Endothelial cell of umbilical vein (primary cell): Measurements from ENCODE around the gene GALNT3.

ENCODE experiments used
- EZH2 ChIP-seq: IDR thresholded peaks from 2 replicates; pipeline ENCODE4 v1.6.1; 2012; ENCODE audit warnings: borderline replicate concordance, low read depth, mild to moderate bottlenecking, moderate library complexity, low read length, inconsistent platforms; ENCODE audit not compliant: severe bottlenecking
- FOS ChIP-seq: IDR thresholded peaks from 2 replicates; pipeline ENCODE4 v1.6.1; 2011; ENCODE audit warnings: mild to moderate bottlenecking, low read length, moderate library complexity, borderline replicate concordance; ENCODE audit not compliant: insufficient read depth
- POLR2A ChIP-seq: IDR thresholded peaks from 2 replicates; pipeline ENCODE4 v1.6.1; 2012; ENCODE audit warnings: low read depth, mild to moderate bottlenecking, control low read depth, low read length
- POLR2AphosphoS5 ChIP-seq: IDR thresholded peaks from 2 replicates; pipeline ENCODE4 v1.6.1; 2012; ENCODE audit warnings: low read depth, mild to moderate bottlenecking, control low read depth, low read length, moderate library complexity; ENCODE audit not compliant: insufficient read depth
- TF ChIP-seq, protein P1 (sequence below), 2 donors: IDR thresholded peaks; 1 replicate in 1 of 2; 2 replicates in 1 of 2; pipeline ENCODE4 v1.5.1; 2011; ENCODE audit warnings: low read length in 2 of 2, mild to moderate bottlenecking in 2 of 2, moderate library complexity in 2 of 2, control low read depth in 1 of 2, inconsistent platforms in 1 of 2, low read depth in 1 of 2; ENCODE audit not compliant: insufficient read depth in 1 of 2; ENCODE audit errors: extremely low read depth in 1 of 2

DNA sequence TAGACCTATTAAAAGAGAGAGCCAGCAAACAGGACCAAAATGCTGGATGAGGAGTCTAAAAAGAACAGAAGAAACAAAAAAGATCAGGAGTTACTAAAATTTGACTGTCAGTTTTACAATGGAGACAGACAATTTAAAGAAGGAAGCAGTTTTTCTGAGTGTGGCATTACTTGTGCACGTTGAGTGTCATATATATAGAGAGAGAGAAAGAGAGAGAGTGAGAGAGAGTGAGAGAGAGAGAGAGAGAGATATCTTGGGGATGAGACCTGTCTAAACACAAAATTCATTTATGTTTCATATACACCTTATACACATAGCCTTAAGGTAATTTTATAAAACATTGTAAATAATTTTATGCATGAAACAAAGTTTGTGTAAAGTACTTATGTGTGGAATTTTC lies 2.1 kb upstream of the GALNT3 start:
- no peak for TF ChIP-seq POLR2AphosphoS5
- TF ChIP-seq POLR2A = no peak
- TF ChIP-seq, protein P1, sequence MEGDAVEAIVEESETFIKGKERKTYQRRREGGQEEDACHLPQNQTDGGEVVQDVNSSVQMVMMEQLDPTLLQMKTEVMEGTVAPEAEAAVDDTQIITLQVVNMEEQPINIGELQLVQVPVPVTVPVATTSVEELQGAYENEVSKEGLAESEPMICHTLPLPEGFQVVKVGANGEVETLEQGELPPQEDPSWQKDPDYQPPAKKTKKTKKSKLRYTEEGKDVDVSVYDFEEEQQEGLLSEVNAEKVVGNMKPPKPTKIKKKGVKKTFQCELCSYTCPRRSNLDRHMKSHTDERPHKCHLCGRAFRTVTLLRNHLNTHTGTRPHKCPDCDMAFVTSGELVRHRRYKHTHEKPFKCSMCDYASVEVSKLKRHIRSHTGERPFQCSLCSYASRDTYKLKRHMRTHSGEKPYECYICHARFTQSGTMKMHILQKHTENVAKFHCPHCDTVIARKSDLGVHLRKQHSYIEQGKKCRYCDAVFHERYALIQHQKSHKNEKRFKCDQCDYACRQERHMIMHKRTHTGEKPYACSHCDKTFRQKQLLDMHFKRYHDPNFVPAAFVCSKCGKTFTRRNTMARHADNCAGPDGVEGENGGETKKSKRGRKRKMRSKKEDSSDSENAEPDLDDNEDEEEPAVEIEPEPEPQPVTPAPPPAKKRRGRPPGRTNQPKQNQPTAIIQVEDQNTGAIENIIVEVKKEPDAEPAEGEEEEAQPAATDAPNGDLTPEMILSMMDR (IDR thresholded peaks at IDR 0.05; ENCODE audit: extremely low read depth in 1 of 2, insufficient read depth in 1 of 2, low read depth in 1 of 2, low read length in 2 of 2) = no peak
- TF ChIP-seq EZH2 = no peak
- no peak for TF ChIP-seq FOS
